Measurements from ENCODE around the gene PADI3.

The PADI3 gene

GRCh38 chr1:17307946-17308345, 59.0 kb downstream of the PADI3 start, which contains the start of gene PADI4:
PADI4 (plus strand) TSS chr1:17308197; CDS start chr1:17308223, 26 bp downstream.
- no peaks in the 10 kb centered on the region for H3K9me3 ChIP-seq (ENCODE audit: control insufficient read depth, low read length)
- no peak for DNase-seq
- H3K36me3 ChIP-seq (ENCODE audit: control insufficient read depth, insufficient read depth, low read length), result no peaks in the 10 kb centered on the region
- H3K27me3 ChIP-seq (replicated peaks; ENCODE audit: control insufficient read depth, insufficient read depth, low read length, poor library complexity, severe bottlenecking), result no peaks in the 10 kb centered on the region
- H3K4me3 ChIP-seq (ENCODE audit: insufficient read depth, low read depth, low read length, poor library complexity, severe bottlenecking), result no peak within 1 kb of the TSS
- H3K4me1 ChIP-seq (ENCODE audit: control insufficient read depth, insufficient read depth, low read length, poor library complexity, severe bottlenecking), result no peaks in the 10 kb centered on the region
- no peak within 1 kb of the TSS for H3K27ac ChIP-seq (ENCODE audit: insufficient read depth, low read length, poor library complexity, severe bottlenecking)

- Histone ChIP-seq H3K27me3 (replicated peaks; ENCODE audit: control insufficient read depth, insufficient read depth, low read length, poor library complexity, severe bottlenecking) (no peaks in the 10 kb centered on the region), H3K9me3 (ENCODE audit: control insufficient read depth, low read length) (no peaks in the 10 kb centered on the region), H3K27ac (ENCODE audit: insufficient read depth, low read length, poor library complexity, severe bottlenecking) (no peak overlapping the region), H3K36me3 (ENCODE audit: control insufficient read depth, insufficient read depth, low read length) (no peaks in the 10 kb centered on the region), H3K4me3 (ENCODE audit: insufficient read depth, low read depth, low read length, poor library complexity, severe bottlenecking) (no peak overlapping the region), H3K4me1 (ENCODE audit: control insufficient read depth, insufficient read depth, low read length, poor library complexity, severe bottlenecking) (no peaks in the 10 kb centered on the region)
- no peak for DNase-seq
Observed at GRCh38 chr1:17308593-17308992, 59.7 kb downstream of the PADI3 start.

- no peaks in the 10 kb centered on the region for H3K4me1 ChIP-seq (ENCODE audit: control insufficient read depth, insufficient read depth, low read length, poor library complexity, severe bottlenecking)
- H3K4me3 ChIP-seq (ENCODE audit: insufficient read depth, low read depth, low read length, poor library complexity, severe bottlenecking), result no peak overlapping the region
- no peaks in the 10 kb centered on the region for H3K9me3 ChIP-seq (ENCODE audit: control insufficient read depth, low read length)
- H3K27me3 ChIP-seq (replicated peaks; ENCODE audit: control insufficient read depth, insufficient read depth, low read length, poor library complexity, severe bottlenecking), result no peaks in the 10 kb centered on the region
- DNase-seq, result no peak
- no peaks in the 10 kb centered on the region for H3K36me3 ChIP-seq (ENCODE audit: control insufficient read depth, insufficient read depth, low read length)
- H3K27ac ChIP-seq (ENCODE audit: insufficient read depth, low read length, poor library complexity, severe bottlenecking), result no peak overlapping the region
Observed at GRCh38 chr1:17309426-17310067, 60.6 kb downstream of the PADI3 start.

- no peaks in the 10 kb centered on the region for H3K4me1 ChIP-seq (ENCODE audit: control insufficient read depth, insufficient read depth, low read length, poor library complexity, severe bottlenecking)
- no peaks in the 10 kb centered on the region for H3K36me3 ChIP-seq (ENCODE audit: control insufficient read depth, insufficient read depth, low read length)
- H3K4me3 ChIP-seq (ENCODE audit: insufficient read depth, low read depth, low read length, poor library complexity, severe bottlenecking), result no peak overlapping the region
- no peak overlapping the region for H3K27ac ChIP-seq (ENCODE audit: insufficient read depth, low read length, poor library complexity, severe bottlenecking)
- no peaks in the 10 kb centered on the region for H3K9me3 ChIP-seq (ENCODE audit: control insufficient read depth, low read length)
- DNase-seq, result no peak
- no peaks in the 10 kb centered on the region for H3K27me3 ChIP-seq (replicated peaks; ENCODE audit: control insufficient read depth, insufficient read depth, low read length, poor library complexity, severe bottlenecking)
Observed at GRCh38 chr1:17310068-17310640, 61.3 kb downstream of the PADI3 start.

DNA sequence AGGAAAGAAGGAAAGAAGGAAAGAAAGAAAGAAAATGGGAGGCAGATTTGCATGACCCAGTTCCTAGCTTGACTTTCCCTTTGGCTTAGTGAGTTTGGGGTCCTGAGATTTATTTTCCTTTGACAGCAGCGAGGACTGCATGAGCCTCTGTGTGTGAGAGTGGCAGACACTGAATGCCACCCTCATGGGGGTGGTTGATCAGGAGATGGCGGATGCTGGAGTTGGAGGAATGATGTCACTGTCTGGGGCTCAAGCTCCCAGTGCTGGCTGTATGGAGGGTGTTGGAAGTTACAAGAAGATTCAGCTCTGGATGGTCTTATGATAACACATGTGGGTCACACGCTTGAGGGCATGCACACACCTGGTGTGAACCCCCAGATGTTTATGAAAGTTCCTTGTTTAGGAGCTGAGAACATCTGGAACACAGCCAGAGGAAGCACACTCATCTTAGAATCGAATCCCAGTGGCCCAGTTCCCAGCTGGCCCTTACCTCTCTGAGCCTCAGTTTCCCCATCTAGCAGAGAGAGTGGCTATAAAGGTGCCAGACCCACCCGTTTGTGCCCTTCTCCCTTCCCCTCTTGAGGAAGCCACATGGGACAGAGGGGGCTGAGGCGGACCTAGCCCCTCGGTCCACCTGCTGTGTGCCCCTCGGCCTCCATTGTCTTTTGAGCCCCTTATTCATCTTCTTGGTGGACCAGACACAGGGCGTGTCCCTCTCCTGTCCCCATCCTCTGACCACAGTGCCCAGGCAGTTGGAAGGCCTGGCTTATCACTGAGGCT, 64.8 kb downstream of the PADI3 start:
- H3K9me3 ChIP-seq (ENCODE audit: control insufficient read depth, low read length), result no peaks in the 10 kb centered on the region
- DNase-seq, result no peak
- no peak overlapping the region for H3K27ac ChIP-seq (ENCODE audit: insufficient read depth, low read length, poor library complexity, severe bottlenecking)
- H3K4me1 ChIP-seq (ENCODE audit: control insufficient read depth, insufficient read depth, low read length, poor library complexity, severe bottlenecking), result no peaks in the 10 kb centered on the region
- no peaks in the 10 kb centered on the region for H3K27me3 ChIP-seq (replicated peaks; ENCODE audit: control insufficient read depth, insufficient read depth, low read length, poor library complexity, severe bottlenecking)
- H3K4me3 ChIP-seq (ENCODE audit: insufficient read depth, low read depth, low read length, poor library complexity, severe bottlenecking), result no peak overlapping the region
- no peaks in the 10 kb centered on the region for H3K36me3 ChIP-seq (ENCODE audit: control insufficient read depth, insufficient read depth, low read length)

DNA sequence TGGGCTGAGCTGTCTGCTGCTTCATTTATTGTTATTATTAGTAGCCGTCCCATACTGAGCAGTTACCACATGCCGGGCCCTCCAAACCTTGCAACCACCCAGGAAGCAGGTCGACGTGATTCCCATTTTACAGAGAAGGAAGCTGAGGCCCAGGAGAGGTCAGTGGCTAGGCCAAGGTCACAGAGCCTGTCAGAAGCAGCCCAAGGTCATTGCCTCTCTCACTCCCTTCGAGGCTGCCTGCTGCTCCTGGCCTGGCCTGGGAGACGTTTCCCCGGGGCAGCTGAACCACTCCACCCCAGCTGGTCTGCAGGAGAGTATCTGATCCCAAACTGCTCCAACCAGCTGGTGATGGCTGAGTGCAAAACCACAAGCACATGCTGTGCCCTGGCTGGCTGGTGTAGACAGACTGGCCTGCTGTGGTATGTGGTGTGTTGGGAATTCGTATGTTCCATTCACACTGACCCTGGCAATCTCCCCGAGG, 65.6 kb downstream of the PADI3 start:
- Histone ChIP-seq H3K36me3 (ENCODE audit: control insufficient read depth, insufficient read depth, low read length) (no peaks in the 10 kb centered on the region), H3K4me3 (ENCODE audit: insufficient read depth, low read depth, low read length, poor library complexity, severe bottlenecking) (no peak overlapping the region), H3K4me1 (ENCODE audit: control insufficient read depth, insufficient read depth, low read length, poor library complexity, severe bottlenecking) (no peaks in the 10 kb centered on the region), H3K27ac (ENCODE audit: insufficient read depth, low read length, poor library complexity, severe bottlenecking) (no peak overlapping the region), H3K9me3 (ENCODE audit: control insufficient read depth, low read length) (no peaks in the 10 kb centered on the region), H3K27me3 (replicated peaks; ENCODE audit: control insufficient read depth, insufficient read depth, low read length, poor library complexity, severe bottlenecking) (no peaks in the 10 kb centered on the region)
- DNase-seq, result no peak

DNA sequence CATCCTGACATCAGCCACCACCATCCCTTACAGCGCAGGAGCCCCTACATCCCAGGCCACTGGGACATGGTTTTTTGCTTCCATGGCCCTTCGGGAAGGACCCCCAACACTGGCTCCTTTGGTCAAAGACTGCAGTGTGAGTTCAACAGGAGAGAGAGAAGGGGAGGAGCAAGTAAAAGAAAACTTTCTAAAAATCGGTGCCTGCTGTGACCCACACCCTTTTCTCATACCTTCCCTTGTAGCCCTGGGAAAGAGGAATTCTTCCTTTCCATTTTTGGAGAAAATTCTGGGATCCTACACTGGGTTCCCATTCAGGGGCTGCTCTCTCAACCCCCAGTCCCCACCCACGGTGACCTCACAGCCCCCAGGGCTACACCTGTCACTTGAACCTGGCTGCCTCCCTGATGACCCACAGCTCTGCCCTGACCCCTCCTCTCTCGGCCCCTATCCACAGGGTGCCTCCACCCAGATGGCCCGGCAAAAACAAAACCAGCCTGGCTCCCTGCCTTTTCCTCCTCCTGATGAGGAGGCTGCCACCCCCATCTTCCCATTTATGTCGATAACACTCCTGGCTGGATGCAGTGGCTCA, 66.7 kb downstream of the PADI3 start:
- H3K4me1 ChIP-seq (ENCODE audit: control insufficient read depth, insufficient read depth, low read length, poor library complexity, severe bottlenecking), result no peaks in the 10 kb centered on the region
- H3K27me3 ChIP-seq (replicated peaks; ENCODE audit: control insufficient read depth, insufficient read depth, low read length, poor library complexity, severe bottlenecking), result no peaks in the 10 kb centered on the region
- no peaks in the 10 kb centered on the region for H3K36me3 ChIP-seq (ENCODE audit: control insufficient read depth, insufficient read depth, low read length)
- H3K9me3 ChIP-seq (ENCODE audit: control insufficient read depth, low read length), result no peaks in the 10 kb centered on the region
- H3K4me3 ChIP-seq (ENCODE audit: insufficient read depth, low read depth, low read length, poor library complexity, severe bottlenecking), result no peak overlapping the region
- H3K27ac ChIP-seq (ENCODE audit: insufficient read depth, low read length, poor library complexity, severe bottlenecking), result no peak overlapping the region
- DNase-seq, result no peak

- Histone ChIP-seq H3K9me3 (ENCODE audit: control insufficient read depth, low read length) (no peaks in the 10 kb centered on the region), H3K4me3 (ENCODE audit: insufficient read depth, low read depth, low read length, poor library complexity, severe bottlenecking) (no peak overlapping the region), H3K27ac (ENCODE audit: insufficient read depth, low read length, poor library complexity, severe bottlenecking) (no peak overlapping the region), H3K27me3 (replicated peaks; ENCODE audit: control insufficient read depth, insufficient read depth, low read length, poor library complexity, severe bottlenecking) (no peaks in the 10 kb centered on the region), H3K4me1 (ENCODE audit: control insufficient read depth, insufficient read depth, low read length, poor library complexity, severe bottlenecking) (no peaks in the 10 kb centered on the region), H3K36me3 (ENCODE audit: control insufficient read depth, insufficient read depth, low read length) (no peaks in the 10 kb centered on the region)
- DNase-seq, result no peak
Observed at GRCh38 chr1:17316704-17317103, 67.8 kb downstream of the PADI3 start.

- Histone ChIP-seq H3K4me3 (ENCODE audit: insufficient read depth, low read depth, low read length, poor library complexity, severe bottlenecking) (no peak overlapping the region), H3K27me3 (replicated peaks; ENCODE audit: control insufficient read depth, insufficient read depth, low read length, poor library complexity, severe bottlenecking) (no peaks in the 10 kb centered on the region), H3K4me1 (ENCODE audit: control insufficient read depth, insufficient read depth, low read length, poor library complexity, severe bottlenecking) (no peaks in the 10 kb centered on the region), H3K36me3 (ENCODE audit: control insufficient read depth, insufficient read depth, low read length) (no peaks in the 10 kb centered on the region), H3K9me3 (ENCODE audit: control insufficient read depth, low read length) (no peaks in the 10 kb centered on the region), H3K27ac (ENCODE audit: insufficient read depth, low read length, poor library complexity, severe bottlenecking) (no peak overlapping the region)
- DNase-seq, result no peak
Observed at GRCh38 chr1:17318262-17318661, 69.4 kb downstream of the PADI3 start.

All from effector memory CD4-positive, alpha-beta T cell (primary cell).